Right atrium auricular region (tissue), 2 donors: ENCODE measurements around the gene TRIO. TPM values are rescaled to one million over a fixed set of nuclear protein-coding genes. Genes with fewer than 3 reads are reported as not detected.

Experiments
- DNase-seq: peaks from one replicate; pipeline ENCODE4 v3.0.0-alpha.2; 2019; ENCODE audit warnings: low spot score
- H3K27ac ChIP-seq, 2 donors: fragments of 200-600 bp; sonication (generic); 1 replicate in 1 of 2; 2 replicates in 1 of 2; pipeline ENCODE4 v1.5.1; 2016 to 2019
- H3K27me3 ChIP-seq, 2 donors: fragments of 200-600 bp; sonication (generic); one replicate each; pipeline versions ENCODE4 v1.5.1 to v1.6.0; 2017 to 2019
- H3K36me3 ChIP-seq: fragments of 200-600 bp; sonication (generic); one replicate; pipeline ENCODE4 v1.5.1; 2016
- H3K4me1 ChIP-seq, 2 donors: fragments of 200-600 bp; sonication (generic); one replicate each; pipeline versions ENCODE4 v1.5.1 to v1.6.0; 2017 to 2019
- H3K4me3 ChIP-seq, 2 donors: fragments of 200-600 bp; sonication (generic); 1 replicate in 1 of 2; 2 replicates in 1 of 2; pipeline ENCODE4 v1.5.1; 2017 to 2019; ENCODE audit warnings: mild to moderate bottlenecking in 1 of 2, moderate library complexity in 1 of 2
- H3K9me3 ChIP-seq, 2 donors: fragments of 200-600 bp; sonication (generic); one replicate each; pipeline ENCODE4 v1.5.1; 2019
- total RNA-seq, 2 donors: library from RNA; depleted of rRNA; stranded (reverse); fragments of >200 nt; gene quantifications; one replicate each; pipeline ENCODE4 v1.1.0, GENCODE V29; 2016
- TF ChIP-seq, protein P1 (sequence below), 2 donors: fragments of 200-600 bp; sonication (generic); IDR thresholded peaks; one replicate each; pipeline ENCODE4 v1.5.1; 2019; ENCODE audit warnings: antibody characterized with exemption in 2 of 2

The TRIO gene
- total RNA-seq, 2 donors from 2014 or later, result 51.6 to 67.0 TPM

DNA sequence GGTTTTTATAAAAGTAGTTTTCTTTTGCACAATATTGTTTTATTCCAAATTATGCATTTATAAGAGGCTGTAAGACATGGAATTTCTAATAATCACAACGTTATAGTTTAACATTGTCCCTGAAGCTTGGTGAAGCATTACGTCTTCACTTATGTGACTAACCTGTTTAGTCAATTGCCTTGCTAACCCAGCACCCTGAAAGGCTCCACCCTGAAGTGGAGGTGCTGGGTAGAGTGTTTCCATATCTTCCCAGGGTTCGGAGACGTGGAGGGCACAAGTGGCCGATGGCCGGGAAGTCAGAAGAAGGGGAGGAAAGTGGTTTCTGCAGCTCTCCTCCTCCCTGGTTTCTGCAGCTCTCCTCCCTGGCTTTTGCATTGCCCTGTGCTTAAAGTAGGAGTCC, 83.4 kb downstream of the TRIO start:
- peaks cover 0 to 37% of the 10 kb centered on the region in 2 donors for H3K4me1 ChIP-seq
- no peaks in the 10 kb centered on the region for H3K36me3 ChIP-seq
- no peak overlapping the region for H3K27ac ChIP-seq
- TF ChIP-seq, protein P1, sequence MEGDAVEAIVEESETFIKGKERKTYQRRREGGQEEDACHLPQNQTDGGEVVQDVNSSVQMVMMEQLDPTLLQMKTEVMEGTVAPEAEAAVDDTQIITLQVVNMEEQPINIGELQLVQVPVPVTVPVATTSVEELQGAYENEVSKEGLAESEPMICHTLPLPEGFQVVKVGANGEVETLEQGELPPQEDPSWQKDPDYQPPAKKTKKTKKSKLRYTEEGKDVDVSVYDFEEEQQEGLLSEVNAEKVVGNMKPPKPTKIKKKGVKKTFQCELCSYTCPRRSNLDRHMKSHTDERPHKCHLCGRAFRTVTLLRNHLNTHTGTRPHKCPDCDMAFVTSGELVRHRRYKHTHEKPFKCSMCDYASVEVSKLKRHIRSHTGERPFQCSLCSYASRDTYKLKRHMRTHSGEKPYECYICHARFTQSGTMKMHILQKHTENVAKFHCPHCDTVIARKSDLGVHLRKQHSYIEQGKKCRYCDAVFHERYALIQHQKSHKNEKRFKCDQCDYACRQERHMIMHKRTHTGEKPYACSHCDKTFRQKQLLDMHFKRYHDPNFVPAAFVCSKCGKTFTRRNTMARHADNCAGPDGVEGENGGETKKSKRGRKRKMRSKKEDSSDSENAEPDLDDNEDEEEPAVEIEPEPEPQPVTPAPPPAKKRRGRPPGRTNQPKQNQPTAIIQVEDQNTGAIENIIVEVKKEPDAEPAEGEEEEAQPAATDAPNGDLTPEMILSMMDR (IDR thresholded peaks at IDR 0.05), result no peak
- H3K9me3 ChIP-seq, result no peaks in the 10 kb centered on the region
- H3K27me3 ChIP-seq, result no peaks in the 10 kb centered on the region
- H3K4me3 ChIP-seq, result no peak overlapping the region
- no peak for DNase-seq

DNA sequence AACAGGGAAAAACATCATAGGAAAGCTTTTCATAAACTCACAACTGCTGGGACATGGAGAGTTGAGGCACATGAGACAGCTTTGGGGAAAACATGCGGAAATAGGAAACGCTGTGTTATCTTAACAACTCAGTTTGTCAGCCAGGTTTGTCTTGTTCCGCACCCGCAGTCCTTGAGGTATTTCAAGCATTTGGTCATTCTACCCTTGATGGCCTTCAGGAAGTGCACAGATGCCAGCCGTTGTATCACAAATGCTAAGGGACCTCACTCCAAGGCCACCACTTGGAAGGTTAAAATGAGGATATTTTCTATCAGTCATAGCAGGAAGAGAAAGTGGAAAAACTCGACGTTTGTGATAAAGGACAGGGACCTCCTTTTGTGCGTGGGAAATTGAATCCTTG, 83.8 kb downstream of the TRIO start:
- no peak for DNase-seq
- Histone ChIP-seq H3K4me1 (peaks cover 0 to 37% of the 10 kb centered on the region in 2 donors), H3K27me3 (no peaks in the 10 kb centered on the region), H3K36me3 (no peaks in the 10 kb centered on the region), H3K9me3 (no peaks in the 10 kb centered on the region), H3K27ac (no peak overlapping the region), H3K4me3 (no peak overlapping the region)
- TF ChIP-seq, protein P1 (IDR thresholded peaks at IDR 0.05), result no peak

DNA sequence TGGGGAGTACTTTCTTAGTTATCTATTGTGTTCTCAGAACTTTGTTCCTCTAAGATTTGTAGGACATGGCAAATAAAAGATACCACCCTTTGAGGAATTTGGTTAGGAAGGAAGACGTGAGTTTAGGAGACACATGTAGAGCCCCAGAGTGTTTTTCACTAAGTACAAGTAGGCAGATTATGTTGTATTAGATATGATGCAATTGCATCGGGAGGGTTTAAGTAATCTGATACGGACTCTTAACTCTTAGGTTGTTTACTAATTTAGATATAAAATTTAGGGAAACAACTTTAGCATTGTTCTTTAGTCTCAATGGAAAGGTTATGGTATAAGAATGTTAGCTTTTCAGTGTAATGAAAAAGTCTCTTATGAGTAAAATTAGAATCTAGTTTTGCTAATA, 84.4 kb downstream of the TRIO start:
- no peaks in the 10 kb centered on the region for H3K9me3 ChIP-seq
- no peak overlapping the region for H3K4me3 ChIP-seq
- H3K27ac ChIP-seq, result no peak overlapping the region
- no peaks in the 10 kb centered on the region for H3K36me3 ChIP-seq
- DNase-seq, result no peak
- TF ChIP-seq, protein P1 (IDR thresholded peaks at IDR 0.05), result no peak
- no peaks in the 10 kb centered on the region for H3K27me3 ChIP-seq
- H3K4me1 ChIP-seq, result peaks cover 0 to 37% of the 10 kb centered on the region in 2 donors

DNA sequence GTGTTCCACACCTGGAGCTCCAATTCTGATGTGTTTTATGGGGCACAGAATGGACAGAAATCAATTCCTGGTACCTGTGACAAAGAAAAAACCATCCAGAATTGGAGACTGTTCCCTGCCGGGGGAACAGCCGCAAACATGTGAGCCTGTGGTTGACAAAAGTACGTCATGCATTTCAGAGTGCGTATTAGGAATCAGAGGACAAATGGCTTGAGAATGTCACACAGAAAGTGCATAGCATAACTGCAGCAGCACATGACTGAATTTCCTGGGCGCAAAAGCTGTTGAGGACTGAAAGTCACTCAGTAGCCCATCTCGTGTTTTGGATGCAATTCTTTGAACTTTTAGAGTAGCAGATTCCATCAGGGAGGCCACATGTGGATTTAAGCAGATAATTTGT, 85.1 kb downstream of the TRIO start:
- no peak for DNase-seq
- Histone ChIP-seq H3K27ac (no peak overlapping the region), H3K4me3 (no peak overlapping the region), H3K36me3 (no peaks in the 10 kb centered on the region), H3K27me3 (no peaks in the 10 kb centered on the region), H3K9me3 (no peaks in the 10 kb centered on the region), H3K4me1 (peaks cover 0 to 31% of the 10 kb centered on the region in 2 donors)
- TF ChIP-seq, protein P1 (IDR thresholded peaks at IDR 0.05), result no peak

DNA sequence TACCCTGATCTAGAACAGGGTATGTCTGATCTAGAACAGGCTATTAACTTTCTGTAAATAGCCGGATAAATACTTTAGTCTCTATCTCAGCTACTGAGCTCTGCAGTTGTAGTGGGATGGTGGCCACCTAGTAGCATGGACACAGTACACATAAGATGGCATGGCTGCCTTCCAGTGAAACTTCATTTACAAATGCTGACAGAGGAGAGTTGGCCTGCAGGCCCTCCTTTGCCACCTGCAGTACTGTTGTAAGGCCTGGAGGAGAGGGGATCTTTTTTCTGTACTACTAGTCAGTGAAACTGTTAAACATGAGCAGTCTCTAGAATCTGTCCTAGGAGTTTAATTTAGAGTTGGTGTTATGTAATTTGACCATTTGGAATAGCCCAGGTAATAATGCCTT, 86.0 kb downstream of the TRIO start:
- H3K36me3 ChIP-seq, result no peaks in the 10 kb centered on the region
- H3K27ac ChIP-seq, result no peak overlapping the region
- TF ChIP-seq, protein P1 (IDR thresholded peaks at IDR 0.05), result no peak
- peaks cover 0 to 24% of the 10 kb centered on the region in 2 donors for H3K4me1 ChIP-seq
- H3K27me3 ChIP-seq, result no peaks in the 10 kb centered on the region
- no peak for DNase-seq
- no peaks in the 10 kb centered on the region for H3K9me3 ChIP-seq
- no peak overlapping the region for H3K4me3 ChIP-seq

DNA sequence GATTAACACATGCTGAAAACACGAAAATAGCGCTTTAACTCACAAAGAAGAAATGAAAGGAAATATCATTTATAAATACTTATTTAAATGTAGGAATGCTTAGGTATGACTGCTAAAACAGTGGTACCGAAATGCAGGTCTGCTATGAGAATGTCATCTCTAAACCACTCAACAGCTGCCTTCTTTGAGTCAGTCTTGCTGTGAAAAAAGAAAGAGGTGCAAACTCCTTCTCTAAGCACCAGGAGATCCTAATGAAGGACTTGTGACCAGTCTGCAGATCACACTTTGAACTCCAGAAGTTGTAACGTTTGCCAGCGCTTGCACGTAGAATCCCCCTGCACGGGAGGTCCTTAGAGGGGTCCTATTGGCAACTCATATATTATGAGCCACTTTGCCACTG, 86.6 kb downstream of the TRIO start:
- Histone ChIP-seq H3K27ac (no peak overlapping the region), H3K27me3 (no peaks in the 10 kb centered on the region), H3K4me3 (no peak overlapping the region), H3K9me3 (no peaks in the 10 kb centered on the region), H3K4me1 (peaks cover 0 to 24% of the 10 kb centered on the region in 2 donors), H3K36me3 (no peaks in the 10 kb centered on the region)
- TF ChIP-seq, protein P1 (IDR thresholded peaks at IDR 0.05), result no peak
- DNase-seq, result no peak
